SH-SY5Y (cell line): ENCODE results near the gene NPHP4.

Source experiments
- GATA2 ChIP-seq: IDR thresholded peaks from 2 replicates; pipeline ENCODE4 v1.6.1; 2011; ENCODE audit warnings: mild to moderate bottlenecking, low read depth, low read length
- GATA3 ChIP-seq: IDR thresholded peaks from 2 replicates; pipeline ENCODE4 v1.6.1; 2011; ENCODE audit warnings: low read depth, mild to moderate bottlenecking, low read length, moderate library complexity

The NPHP4 gene

GRCh38 chr1:5951846-5952410 lies 40.3 kb downstream of the NPHP4 start:
- TF ChIP-seq GATA3, result no peak
- TF ChIP-seq GATA2, result no peak

DNA sequence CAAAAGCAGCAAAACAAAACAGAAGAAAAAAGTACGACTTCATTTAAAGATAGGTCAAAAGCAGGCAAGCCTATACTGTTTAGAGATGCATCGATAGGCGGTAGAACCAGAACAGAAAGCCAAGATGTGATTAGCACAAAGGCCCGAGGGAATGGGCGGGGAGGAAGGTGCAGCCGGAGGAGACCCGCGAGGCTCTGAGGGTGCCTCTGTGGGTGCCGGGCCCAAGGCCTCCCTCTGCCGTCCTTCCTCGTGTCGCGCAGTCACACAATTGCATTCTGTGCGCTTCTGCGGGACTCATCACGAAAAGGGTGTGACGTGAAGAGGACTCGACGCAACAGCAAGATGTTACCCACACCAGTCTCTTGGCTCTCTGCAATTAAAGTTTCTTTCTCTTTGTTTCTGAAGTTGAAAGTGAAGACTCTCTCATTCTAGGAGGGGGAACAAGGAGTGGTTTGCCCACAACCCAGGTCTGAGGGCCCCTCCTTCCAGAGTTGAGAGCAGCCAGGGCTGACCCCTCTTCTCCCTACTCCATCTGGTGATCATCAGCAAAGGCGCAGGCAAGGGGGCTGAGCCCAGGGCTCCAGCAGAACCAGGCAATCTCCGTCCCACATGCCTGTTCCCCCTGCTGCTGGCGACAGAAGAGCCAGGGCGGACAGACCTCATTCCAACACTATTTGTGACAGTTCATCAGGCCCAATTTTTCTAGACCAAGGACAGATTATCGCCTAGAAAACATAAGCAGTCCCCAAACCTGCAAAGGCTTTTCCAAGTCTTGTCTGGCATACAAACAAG lies 41.0 kb downstream of the NPHP4 start:
- TF ChIP-seq GATA3 (no peak), GATA2 (no peak)

GRCh38 chr1:5950201-5950895 lies 41.9 kb downstream of the NPHP4 start:
- no peak for TF ChIP-seq GATA3
- TF ChIP-seq GATA2, result no peak

DNA sequence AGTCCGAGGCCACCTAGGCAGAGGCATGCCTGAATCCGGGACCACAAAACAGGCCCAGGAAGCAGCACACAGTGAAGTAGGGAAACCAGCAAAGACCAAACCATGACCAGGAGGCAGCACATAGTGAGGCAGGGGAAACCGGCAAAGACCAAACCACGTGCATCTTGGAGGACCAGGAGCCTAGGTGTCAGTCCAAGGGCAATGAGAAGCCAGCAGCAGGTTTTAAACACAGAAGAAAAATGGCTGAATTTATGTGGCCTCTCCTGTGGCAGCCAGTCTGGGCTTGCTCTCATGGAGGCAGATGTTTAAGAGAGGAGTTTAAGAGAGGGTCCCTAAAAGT lies 42.5 kb downstream of the NPHP4 start:
- TF ChIP-seq GATA2 (no peak), GATA3 (no peak)

GRCh38 chr1:5949085-5949760 lies 43.0 kb downstream of the NPHP4 start:
- TF ChIP-seq GATA3 (no peak), GATA2 (no peak)

GRCh38 chr1:5948681-5949005 lies 43.6 kb downstream of the NPHP4 start:
- TF ChIP-seq GATA3, result no peak
- no peak for TF ChIP-seq GATA2

- TF ChIP-seq GATA3 (no peak), GATA2 (no peak)
These were observed 44.1 kb downstream of the NPHP4 start for GRCh38 chr1:5947978-5948680.

GRCh38 chr1:5947071-5947821 lies 45.0 kb downstream of the NPHP4 start:
- no peak for TF ChIP-seq GATA2
- no peak for TF ChIP-seq GATA3

GRCh38 chr1:5945445-5945844 lies 46.8 kb downstream of the NPHP4 start:
- TF ChIP-seq GATA2 (no peak), GATA3 (no peak)

DNA sequence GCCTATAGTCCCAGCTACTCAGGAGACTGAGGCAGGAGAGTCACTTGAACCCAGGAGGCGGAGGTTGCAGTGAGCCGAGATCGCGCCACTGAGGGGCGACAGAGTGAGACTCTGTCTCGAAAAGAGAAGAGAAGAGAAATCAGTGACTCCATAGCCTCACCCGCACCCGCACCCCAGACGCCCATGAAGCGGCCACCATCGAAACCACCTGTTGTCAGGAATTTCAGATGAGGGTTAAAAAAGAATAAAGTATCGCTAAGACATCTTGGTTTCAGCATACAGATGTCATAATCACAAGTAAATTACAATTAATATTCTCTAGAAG lies 47.4 kb downstream of the NPHP4 start:
- TF ChIP-seq GATA3 (no peak), GATA2 (no peak)

GRCh38 chr1:5944154-5944842 lies 47.9 kb downstream of the NPHP4 start:
- no peak for TF ChIP-seq GATA2
- TF ChIP-seq GATA3, result no peak

DNA sequence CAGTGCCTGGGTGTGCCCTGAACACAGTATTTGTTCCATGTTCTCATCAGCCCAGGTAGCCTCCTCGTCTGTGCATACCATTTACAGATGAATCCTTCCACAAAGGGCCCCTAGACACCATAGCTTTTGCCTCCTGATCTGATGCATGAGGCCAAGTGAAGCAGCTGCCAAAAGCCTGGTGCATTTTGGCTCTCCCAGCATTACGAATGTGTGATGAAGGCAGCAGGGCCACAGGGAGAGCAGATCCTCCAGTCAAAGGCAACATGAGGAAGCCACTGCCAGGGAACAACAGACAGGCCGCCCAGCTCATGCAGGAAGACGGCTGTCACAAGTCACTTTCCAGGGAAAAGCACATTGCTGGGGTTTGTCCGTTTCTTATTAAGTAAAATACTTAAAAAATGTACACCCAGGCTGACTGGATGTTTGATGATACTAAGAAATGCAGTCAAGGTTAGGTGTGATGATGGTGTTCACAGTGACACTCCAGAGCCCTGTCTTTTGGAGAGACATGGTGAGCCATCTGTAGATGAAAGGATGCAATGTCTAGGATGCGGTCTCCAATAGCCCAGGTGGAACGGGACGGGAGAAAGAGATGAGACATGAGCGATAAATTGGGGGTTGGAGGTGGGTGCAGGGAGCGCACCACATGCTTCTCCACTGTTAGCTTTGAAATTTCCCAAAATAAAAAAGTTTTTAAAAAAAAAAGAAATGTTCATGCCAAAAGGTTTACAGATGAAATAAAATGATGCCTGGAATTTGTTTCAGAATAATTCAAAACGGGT lies 48.7 kb downstream of the NPHP4 start:
- no peak for TF ChIP-seq GATA2
- TF ChIP-seq GATA3, result no peak
